Tibial artery (tissue), 4 donors: ENCODE data around the gene UBASH3B.

Experiments used
- DNase-seq, 2 donors: peaks; one replicate each; pipeline ENCODE4 v3.0.0-alpha.2; 2019
- H3K27ac ChIP-seq, 2 donors: fragments of 200-600 bp; sonication (generic) in 1 of 2; 1 replicate in 1 of 2; 2 replicates in 1 of 2; pipeline ENCODE4 v1.5.1; 2018 to 2019; ENCODE audit warnings: mild to moderate bottlenecking in 1 of 2
- H3K27me3 ChIP-seq, 2 donors: fragments of 200-600 bp; sonication (generic) in 1 of 2; one replicate each; pipeline versions ENCODE4 v1.5.1 to v1.6.0; 2016 to 2019
- H3K36me3 ChIP-seq, 3 donors: fragments of 200-600 bp; sonication (generic) in 2 of 3; one replicate each; pipeline ENCODE4 v1.5.1; 2016 to 2019; ENCODE audit warnings: mild to moderate bottlenecking in 2 of 3
- H3K4me1 ChIP-seq, 4 donors: fragments of 200-600 bp; sonication (generic) in 2 of 4; 1 replicate in 3 of 4; 2 replicates in 1 of 4; pipeline ENCODE4 v1.5.1; 2016 to 2019
- H3K4me3 ChIP-seq, 2 donors: fragments of 200-600 bp; sonication (generic) in 1 of 2; 1 replicate in 1 of 2; 2 replicates in 1 of 2; pipeline ENCODE4 v1.5.1; 2018 to 2019; ENCODE audit warnings: mild to moderate bottlenecking in 2 of 2
- H3K9me3 ChIP-seq, 3 donors: fragments of 200-600 bp; sonication (generic) in 1 of 3; one replicate each; pipeline ENCODE4 v1.5.1; 2016 to 2019
- intact Hi-C: fragments of 100-400 bp; cut with DNase I; formaldehyde crosslinking; loops from one replicate; pipeline ENCODE4 v1.15.0; 2023; ENCODE audit warnings: low total_unique reads
- TF ChIP-seq, protein P1 (sequence below), 2 experiments: fragments of 200-600 bp in 1 of 2; fragments of 450-650 bp in 1 of 2; IDR thresholded peaks; one replicate each; pipeline ENCODE4 v1.5.1; 2017 to 2019; ENCODE audit warnings: antibody characterized with exemption in 2 of 2, mild to moderate bottlenecking in 1 of 2, moderate library complexity in 1 of 2

UBASH3B gene

DNA sequence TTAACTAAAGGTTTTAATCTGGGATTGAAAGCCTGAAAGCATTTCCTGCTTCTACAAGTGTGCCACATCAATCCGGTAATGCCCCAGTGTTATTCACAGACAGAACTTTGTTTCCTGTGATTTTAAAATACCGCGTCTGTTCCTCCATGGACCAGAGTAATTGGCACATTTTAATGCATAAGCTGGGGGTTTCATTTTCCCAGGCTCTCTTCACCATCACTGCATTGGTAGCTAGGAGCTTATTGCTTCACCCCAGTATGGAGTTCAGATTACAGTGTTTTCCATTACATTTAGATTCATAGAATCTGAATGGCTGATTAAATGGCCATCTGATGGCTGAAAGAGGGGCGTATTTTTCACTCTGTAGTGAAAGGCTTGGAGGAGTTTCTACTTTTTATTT is 157.1 kb downstream of the UBASH3B start:
- intact Hi-C loops = no loop called here
- TF ChIP-seq, protein P1, sequence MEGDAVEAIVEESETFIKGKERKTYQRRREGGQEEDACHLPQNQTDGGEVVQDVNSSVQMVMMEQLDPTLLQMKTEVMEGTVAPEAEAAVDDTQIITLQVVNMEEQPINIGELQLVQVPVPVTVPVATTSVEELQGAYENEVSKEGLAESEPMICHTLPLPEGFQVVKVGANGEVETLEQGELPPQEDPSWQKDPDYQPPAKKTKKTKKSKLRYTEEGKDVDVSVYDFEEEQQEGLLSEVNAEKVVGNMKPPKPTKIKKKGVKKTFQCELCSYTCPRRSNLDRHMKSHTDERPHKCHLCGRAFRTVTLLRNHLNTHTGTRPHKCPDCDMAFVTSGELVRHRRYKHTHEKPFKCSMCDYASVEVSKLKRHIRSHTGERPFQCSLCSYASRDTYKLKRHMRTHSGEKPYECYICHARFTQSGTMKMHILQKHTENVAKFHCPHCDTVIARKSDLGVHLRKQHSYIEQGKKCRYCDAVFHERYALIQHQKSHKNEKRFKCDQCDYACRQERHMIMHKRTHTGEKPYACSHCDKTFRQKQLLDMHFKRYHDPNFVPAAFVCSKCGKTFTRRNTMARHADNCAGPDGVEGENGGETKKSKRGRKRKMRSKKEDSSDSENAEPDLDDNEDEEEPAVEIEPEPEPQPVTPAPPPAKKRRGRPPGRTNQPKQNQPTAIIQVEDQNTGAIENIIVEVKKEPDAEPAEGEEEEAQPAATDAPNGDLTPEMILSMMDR (IDR thresholded peaks at IDR 0.05) = no peak
- no peaks in the 10 kb centered on the region for H3K9me3 ChIP-seq
- H3K27me3 ChIP-seq = no peaks in the 10 kb centered on the region
- H3K4me3 ChIP-seq = no peak overlapping the region
- H3K4me1 ChIP-seq = peaks cover 0 to 4% (median 0%) of the 10 kb centered on the region in 4 donors
- no peaks in the 10 kb centered on the region for H3K36me3 ChIP-seq
- H3K27ac ChIP-seq = no peak overlapping the region
- no peak for DNase-seq

DNA sequence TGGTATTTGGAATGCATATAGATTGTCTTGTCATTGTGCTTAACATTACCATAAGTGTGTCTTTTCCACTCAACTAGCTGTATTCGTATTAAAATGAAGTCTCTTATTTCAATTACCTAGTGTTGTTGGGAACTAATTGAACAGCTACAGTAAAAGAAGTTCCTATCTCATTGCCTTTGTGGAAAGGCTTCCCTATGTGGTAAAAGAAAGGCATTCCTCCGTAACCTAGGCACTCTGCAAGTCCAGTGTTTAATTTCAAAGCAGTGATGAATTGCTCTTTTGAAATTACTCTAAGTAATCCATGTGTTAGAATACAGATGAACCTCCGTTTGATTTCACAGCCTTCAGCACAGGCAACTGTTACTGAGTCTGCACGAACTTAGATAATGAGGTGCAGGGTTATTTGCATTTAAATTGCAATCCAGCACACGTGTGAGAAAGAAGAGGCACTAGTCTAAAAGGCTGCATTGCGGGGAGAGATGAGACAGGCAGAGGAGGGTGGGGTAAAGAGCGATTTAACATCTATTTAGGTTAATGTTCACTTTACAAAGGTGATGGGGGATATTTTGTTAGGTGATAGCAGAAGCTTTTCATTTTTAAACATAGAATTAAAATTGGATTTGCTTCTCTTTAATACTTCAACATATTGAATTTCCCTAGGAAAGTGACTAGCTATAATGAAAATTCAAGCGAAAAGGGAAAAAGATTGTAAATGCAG is 157.8 kb downstream of the UBASH3B start:
- TF ChIP-seq, protein P1 (IDR thresholded peaks at IDR 0.05) = no peak
- H3K36me3 ChIP-seq = no peaks in the 10 kb centered on the region
- DNase-seq = no peak
- H3K4me1 ChIP-seq = peaks cover 0 to 4% (median 0%) of the 10 kb centered on the region in 4 donors
- H3K27me3 ChIP-seq = no peaks in the 10 kb centered on the region
- no peak overlapping the region for H3K27ac ChIP-seq
- no peaks in the 10 kb centered on the region for H3K9me3 ChIP-seq
- H3K4me3 ChIP-seq = no peak overlapping the region
- intact Hi-C loops = no loop called here

DNA sequence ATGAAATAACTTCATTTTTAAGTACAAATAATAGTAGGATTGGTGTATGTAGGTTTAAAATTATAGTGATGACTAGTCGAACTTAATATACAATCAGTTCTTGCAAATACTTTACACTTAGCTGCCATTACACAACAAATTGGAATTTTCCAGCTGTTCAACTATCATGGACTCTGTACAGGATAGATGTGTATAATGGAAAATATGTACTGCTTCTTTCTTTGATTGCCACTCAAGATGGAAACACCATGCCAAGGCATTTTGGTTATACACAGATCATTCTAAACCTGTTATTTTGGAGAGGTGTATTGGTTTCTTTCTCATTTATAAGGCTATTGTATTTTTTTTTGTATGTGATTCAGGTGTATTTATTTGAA is 158.4 kb downstream of the UBASH3B start:
- H3K36me3 ChIP-seq = no peaks in the 10 kb centered on the region
- intact Hi-C loops = no loop called here
- no peaks in the 10 kb centered on the region for H3K9me3 ChIP-seq
- no peak for DNase-seq
- H3K4me3 ChIP-seq = no peak overlapping the region
- no peaks in the 10 kb centered on the region for H3K27me3 ChIP-seq
- no peak overlapping the region for H3K27ac ChIP-seq
- peaks cover 0 to 4% (median 0%) of the 10 kb centered on the region in 4 donors for H3K4me1 ChIP-seq
- TF ChIP-seq, protein P1 (IDR thresholded peaks at IDR 0.05) = no peak

DNA sequence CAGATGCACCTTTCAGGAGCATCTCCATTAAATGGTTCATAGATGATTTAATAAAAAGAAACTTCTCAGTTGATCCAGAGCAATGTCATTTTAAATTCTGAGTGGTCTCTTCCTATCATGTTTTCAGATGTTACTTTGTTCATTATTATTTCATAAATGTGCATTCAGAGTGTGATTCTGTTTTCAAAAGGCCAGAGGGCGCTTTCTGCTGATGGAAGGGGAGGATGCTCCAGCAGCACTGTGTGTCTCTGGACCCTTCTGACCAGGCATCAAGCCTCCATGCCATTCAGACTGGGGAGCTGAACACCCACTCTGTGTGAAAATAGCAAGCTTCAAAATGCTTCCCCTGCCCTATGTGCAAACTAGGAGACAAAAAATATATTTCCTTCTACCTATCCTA is 158.9 kb downstream of the UBASH3B start:
- H3K27ac ChIP-seq = no peak overlapping the region
- TF ChIP-seq, protein P1 (IDR thresholded peaks at IDR 0.05) = no peak
- intact Hi-C loops = no loop called here

DNA sequence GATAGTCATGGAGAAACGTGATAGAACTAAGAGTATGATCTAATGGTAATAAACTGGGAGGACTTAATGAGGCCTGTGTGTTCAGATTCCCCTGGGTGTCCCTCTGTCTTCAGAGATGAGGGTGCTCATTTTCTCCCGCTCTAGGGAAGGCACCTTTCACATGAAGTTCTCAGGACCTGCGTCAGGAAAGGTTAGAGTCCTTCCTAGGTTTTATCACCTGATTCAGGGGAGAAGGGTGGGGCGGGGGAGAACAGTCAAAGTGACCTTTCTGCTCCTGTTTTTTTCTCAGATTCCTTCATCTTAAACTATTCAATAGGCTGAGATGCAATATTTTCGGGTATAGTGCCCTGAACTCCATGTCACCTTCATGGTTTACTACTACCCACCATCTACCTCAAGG is 160.4 kb downstream of the UBASH3B start:
- intact Hi-C loops = no loop called here
- TF ChIP-seq, protein P1 (IDR thresholded peaks at IDR 0.05) = no peak
- Histone ChIP-seq H3K27ac (no peak overlapping the region), H3K27me3 (no peaks in the 10 kb centered on the region), H3K36me3 (no peaks in the 10 kb centered on the region), H3K4me3 (no peak overlapping the region), H3K4me1 (peaks cover 0 to 4% (median 0%) of the 10 kb centered on the region in 4 donors), H3K9me3 (no peaks in the 10 kb centered on the region)
- DNase-seq = no peak

More for the DNA sequence above, 158.9 kb downstream of the UBASH3B start:
- H3K4me1 ChIP-seq = peaks cover 0 to 4% (median 0%) of the 10 kb centered on the region in 4 donors
- H3K27me3 ChIP-seq = no peaks in the 10 kb centered on the region
- H3K9me3 ChIP-seq = no peaks in the 10 kb centered on the region
- no peak for DNase-seq
- H3K36me3 ChIP-seq = no peaks in the 10 kb centered on the region
- no peak overlapping the region for H3K4me3 ChIP-seq
